Erythroblast (primary cell): ENCODE results near the gene ZNF497.

Experiments used
- DNase-seq, 2 experiments: peaks; one replicate each; lab custom pipeline; 2025; lab: John Stamatoyannopoulos, UW
- GATA1 ChIP-seq: IDR thresholded peaks from 2 replicates; pipeline ENCODE4 v1.6.1; 2011; ENCODE audit warnings: low read depth, mild to moderate bottlenecking, control low read depth, low read length, moderate library complexity
- POLR2A ChIP-seq: IDR thresholded peaks from 2 replicates; pipeline ENCODE4 v1.6.1; 2011; ENCODE audit warnings: mild to moderate bottlenecking, low read length

The ZNF497 gene

DNA sequence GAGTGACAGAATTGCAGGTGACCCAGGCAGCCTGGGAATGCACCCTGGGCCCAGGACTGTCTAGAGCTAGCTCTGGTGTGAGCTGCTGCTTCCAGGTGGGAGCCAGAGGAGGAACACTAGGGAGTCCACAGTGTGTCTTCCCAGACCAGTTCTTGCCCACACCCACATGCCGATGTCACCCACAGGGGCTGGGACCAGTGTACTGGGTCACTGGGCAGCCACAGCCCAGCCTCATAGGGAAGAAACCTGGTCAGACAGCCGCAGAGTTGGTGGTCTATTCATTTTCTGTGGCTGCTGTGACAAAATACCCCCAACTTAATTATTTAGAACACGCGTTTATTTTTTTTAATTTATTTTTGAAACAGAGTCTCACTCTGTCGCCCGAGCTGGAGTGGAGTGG lies 36.0 kb upstream of the ZNF497 start:
- no peak for TF ChIP-seq GATA1
- no peak for TF ChIP-seq POLR2A
- no peak for DNase-seq

- no peak for TF ChIP-seq POLR2A
- no peak for TF ChIP-seq GATA1
These were observed 35.5 kb upstream of the ZNF497 start for GRCh38 chr19:58398087-58398486.

GRCh38 chr19:58397533-58398037 lies 35.0 kb upstream of the ZNF497 start:
- TF ChIP-seq POLR2A (no peak), GATA1 (no peak)
- no peak for DNase-seq

More at GRCh38 chr19:58398087-58398486, 35.5 kb upstream of the ZNF497 start:
- no peak for DNase-seq

DNA sequence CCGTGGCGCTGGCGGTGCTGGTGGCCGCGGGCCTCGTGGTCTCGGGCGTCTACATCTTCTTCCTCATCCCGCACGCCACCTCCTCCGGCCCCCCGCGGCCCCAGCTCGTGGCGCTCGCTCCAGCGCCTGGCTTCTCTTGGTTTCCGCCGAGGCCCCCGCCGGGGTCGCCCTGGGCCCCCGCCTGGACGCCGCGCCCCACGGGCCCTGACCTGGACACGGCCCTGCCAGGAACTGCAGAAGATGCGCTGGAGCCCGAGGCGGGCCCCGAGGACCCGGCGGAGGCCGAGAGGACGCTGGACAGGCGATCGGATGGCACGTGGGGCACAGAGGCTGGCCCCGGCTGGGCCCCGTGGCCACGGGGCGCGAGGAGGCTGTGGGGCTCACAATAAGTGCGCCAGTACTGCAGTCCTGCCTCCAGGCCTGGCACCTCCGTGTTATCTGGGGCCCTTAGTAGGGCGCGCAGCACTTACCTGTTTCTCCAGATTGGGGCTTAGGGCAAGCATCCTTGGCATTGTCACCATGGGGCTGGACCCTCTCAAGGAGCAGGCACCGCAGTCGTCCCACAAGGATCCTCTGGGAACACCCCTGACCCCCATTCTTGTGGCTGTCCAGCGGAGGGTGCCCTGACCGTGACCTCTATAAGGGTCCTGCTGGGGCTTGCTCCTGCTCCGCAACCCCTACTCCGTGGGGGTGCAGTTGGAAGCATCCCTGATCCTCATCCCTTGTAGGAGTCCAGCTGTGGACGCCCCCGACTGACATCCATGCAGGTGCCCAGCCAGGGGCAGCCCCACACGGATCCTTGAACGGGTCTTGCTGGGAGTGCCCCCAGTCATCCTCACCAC lies 34.4 kb upstream of the ZNF497 start:
- TF ChIP-seq POLR2A, result no peak
- TF ChIP-seq GATA1, result no peak
- DNase-seq, result no peak

DNA sequence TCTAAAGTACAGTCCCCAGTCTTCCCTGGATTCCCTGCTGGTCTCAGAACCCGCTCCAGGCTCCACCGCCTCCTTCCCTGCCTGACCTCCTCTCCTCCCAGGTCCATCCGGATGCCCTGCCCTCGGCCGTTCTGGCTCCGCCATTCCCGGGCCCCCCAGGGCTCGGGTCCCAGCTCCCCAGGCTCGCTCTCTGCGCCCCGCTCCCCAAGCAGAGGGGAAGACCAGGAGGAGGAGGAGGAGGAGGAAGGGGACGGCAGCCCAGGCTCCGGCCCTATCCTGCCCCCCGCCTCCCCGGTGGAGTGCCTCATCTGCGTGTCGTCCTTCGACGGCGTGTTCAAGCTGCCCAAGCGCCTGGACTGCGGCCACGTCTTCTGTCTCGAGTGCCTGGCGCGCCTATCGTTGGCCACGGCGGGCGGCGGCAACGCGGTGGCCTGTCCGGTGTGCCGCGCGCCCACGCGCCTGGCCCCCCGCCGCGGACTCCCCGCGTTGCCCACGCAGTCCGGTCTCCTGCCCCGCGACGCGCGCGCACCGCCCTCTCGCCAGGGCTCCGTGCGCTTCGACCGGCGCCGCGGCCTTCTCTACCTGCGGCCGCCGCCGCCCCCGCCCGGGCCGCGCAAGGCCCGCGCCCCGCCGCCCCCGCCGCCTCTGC lies 33.6 kb upstream of the ZNF497 start:
- DNase-seq, result no peak
- TF ChIP-seq POLR2A (no peak), GATA1 (no peak)

DNA sequence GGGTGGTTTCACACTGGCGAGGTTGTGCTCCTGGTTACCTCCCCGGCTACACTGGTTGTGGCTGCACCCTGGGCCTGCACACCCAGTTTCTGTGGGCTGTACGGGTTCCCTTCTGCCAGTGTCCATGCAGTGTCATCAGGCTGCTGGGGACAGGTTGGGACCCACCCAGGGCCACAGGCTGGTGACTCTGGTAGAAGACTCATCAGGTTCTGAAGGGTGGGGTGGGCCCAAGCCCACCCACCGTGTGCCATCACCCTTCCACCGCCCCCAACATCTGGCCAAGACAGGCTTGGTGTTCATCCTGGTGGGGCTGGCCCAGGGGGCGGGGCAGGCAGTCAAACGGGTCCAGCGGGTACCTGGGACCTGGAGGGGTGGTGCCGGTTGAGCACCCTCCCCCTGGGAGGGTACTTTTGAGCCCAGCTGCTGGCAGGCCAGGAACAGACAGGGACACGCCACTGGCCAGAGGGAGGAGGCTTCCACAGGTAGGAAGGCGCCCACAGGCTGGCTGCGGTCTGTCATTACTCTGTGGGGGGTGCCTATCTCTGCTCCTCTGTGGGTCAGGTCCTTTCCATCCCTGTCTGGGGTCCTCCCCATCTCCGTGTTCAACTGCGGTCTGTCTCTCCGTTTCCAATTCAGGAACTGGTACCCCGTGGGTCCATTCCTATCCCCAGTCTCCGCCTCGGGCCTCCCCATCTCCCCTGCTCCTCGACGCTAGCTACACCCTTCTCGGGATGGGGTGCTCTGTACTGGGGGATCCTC lies 32.8 kb upstream of the ZNF497 start, which contains the start of gene RNF225:
Gene RNF225, plus strand, starts transcription at position 437 of the 759 bp plus-strand sequence. CDS start 434 bp downstream, outside the sequence.
- peak; percentile 53 for TF ChIP-seq POLR2A
- TF ChIP-seq GATA1, result no peak

DNA sequence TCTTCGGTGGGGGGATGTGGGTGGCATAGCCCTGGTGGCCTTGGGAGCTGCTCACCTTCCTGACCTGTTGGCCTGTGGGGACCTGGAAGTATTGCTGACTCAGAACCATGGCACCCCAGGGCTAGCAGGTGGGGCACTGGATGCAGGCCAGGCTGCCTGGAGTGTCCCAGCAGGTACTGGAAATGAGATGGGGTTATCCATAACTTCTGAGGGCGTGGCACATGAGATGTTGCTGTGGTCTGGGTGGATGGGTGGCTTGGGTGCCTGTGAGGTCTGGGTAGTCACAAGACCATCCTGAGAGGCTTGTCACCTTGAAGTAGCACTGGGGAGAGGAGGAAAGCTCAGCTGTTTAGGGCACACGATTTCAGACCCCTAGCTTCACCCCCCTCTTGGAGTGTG lies 32.3 kb upstream of the ZNF497 start:
- TF ChIP-seq GATA1, result no peak
- no peak for TF ChIP-seq POLR2A
- no peak for DNase-seq

More for the DNA sequence above, 32.8 kb upstream of the ZNF497 start, which contains the start of gene RNF225:
- no peak for DNase-seq

GRCh38 chr19:58393725-58394033 lies 31.1 kb upstream of the ZNF497 start:
- TF ChIP-seq POLR2A (no peak), GATA1 (no peak)
- DNase-seq, result no peak

DNA sequence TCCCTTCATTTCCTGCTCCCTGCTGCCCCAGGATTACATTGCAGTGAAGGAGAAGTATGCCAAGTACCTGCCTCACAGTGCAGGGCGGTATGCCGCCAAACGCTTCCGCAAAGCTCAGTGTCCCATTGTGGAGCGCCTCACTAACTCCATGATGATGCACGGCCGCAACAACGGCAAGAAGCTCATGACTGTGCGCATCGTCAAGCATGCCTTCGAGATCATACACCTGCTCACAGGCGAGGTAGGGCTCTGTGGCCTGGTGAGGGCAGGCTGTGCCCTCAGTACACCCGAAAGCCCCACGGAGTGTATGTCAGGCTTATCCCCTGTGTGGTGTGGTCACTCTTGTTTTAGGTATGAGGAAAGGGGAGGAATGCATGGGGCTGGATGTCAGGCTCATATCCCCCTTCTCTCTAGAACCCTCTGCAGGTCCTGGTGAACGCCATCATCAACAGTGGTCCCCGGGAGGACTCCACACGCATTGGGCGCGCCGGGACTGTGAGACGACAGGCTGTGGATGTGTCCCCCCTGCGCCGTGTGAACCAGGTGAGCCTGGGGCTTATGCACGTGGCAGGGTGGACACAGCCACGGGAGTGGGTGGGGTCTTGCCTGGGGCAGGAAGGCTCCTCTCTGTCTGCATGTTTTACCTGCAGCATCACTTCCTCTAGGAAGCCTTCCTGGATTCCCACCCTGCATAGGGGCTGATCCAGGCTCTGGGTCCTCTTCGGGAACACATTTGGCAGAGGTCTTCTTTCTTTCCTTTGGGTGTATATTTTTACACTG lies 30.6 kb upstream of the ZNF497 start:
- no peak for DNase-seq
- TF ChIP-seq POLR2A, result no peak
- TF ChIP-seq GATA1, result no peak

DNA sequence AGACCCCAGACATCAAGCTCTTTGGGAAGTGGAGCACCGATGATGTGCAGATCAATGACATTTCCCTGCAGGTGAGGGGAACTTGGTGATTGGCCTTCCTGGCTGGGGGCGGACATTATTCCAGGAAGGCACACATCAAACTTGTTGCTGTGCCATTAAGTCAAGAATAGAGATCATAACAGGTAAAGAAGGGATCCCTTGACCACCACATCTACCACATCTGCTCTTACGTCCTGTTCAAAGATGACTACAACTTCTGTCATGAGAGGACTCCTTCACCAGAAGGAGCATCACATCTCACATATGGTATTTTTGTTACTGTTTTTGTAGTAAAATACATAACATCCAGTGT lies 25.6 kb upstream of the ZNF497 start:
- no peak for TF ChIP-seq POLR2A
- no peak for TF ChIP-seq GATA1
- no peak for DNase-seq

DNA sequence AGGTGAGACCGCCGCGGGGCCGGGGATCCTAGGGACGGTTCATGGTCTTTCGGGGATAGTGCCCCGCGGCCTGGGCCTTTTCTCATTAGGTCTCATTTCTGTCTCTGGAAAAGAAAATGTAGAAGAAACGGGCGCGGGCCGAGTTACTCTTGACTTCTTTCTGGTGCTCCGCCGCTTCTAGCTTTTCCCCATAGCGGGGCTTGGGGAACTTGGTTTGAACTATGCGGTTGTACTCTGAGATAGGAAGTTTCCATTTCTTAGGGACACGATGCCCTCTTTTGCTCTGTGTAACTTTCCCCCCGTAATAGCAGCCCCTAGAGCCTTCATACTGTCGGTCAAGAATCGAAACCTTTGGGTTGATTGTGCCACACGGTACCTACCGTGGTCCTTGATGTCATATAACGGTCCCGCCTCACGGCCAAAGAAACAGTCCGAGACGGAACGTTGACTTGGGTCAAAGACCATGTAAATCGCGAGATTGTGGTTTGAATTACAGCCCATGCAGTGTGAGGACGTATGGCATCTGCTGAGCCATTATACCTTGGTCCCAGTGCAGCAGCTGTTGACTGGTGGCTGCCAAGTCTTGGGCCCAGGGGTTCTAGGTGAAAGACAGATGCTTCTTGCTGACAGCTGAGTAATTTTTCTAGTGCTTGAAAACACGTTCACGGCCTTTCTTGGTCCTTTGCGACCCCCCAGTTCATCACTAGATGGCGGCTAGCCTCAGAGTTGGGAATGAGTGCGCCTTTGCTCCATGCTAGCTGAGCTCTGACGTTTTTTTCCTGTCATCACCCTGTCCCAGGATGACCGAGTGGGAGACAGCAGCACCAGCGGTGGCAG lies 25.0 kb upstream of the ZNF497 start:
- TF ChIP-seq POLR2A, result peak; percentile 74
- TF ChIP-seq GATA1, result no peak
- DNase-seq, result peak in 1 of 2 experiments; percentile 66
